Body of pancreas (tissue), 4 donors: ENCODE measurements around the gene PTOV1. TPM values are rescaled to one million over a fixed set of nuclear protein-coding genes. Genes with fewer than 3 reads are reported as not detected.

Experiments
- ATAC-seq: fragments of 150-250 bp; one replicate; pipeline ENCODE4 v1.9.1; 2016
- DNase-seq, 4 donors: peaks; one replicate each; pipeline ENCODE4 v3.0.0-alpha.2; 2019
- H3K27ac ChIP-seq, 4 donors: fragments of 200-600 bp; sonication (generic); 1 replicate in 3 of 4; 2 replicates in 1 of 4; pipeline versions ENCODE4 v1.5.1 to v1.6.1; 2016 to 2019; ENCODE audit warnings: mild to moderate bottlenecking in 1 of 4, mixed read lengths in 1 of 4, moderate library complexity in 1 of 4
- H3K27me3 ChIP-seq, 2 donors: fragments of 200-600 bp; sonication (generic); one replicate each; pipeline ENCODE4 v1.6.0; 2016; ENCODE audit warnings: mild to moderate bottlenecking in 1 of 2
- H3K36me3 ChIP-seq, 2 donors: fragments of 200-600 bp; sonication (generic); replicated peaks in 1 of 2; 2 replicates each; pipeline ENCODE4 v1.5.1; 2016; ENCODE audit warnings: low read depth in 2 of 2; ENCODE audit not compliant: insufficient read depth in 1 of 2
- H3K4me1 ChIP-seq: fragments of 200-600 bp; sonication (generic); one replicate; pipeline ENCODE4 v1.6.0; 2016
- H3K4me3 ChIP-seq, 2 donors: fragments of 200-600 bp; sonication (generic); 1 replicate in 1 of 2; 2 replicates in 1 of 2; pipeline ENCODE4 v1.5.1; 2016 to 2019
- H3K9me3 ChIP-seq, 3 donors: fragments of 200-600 bp; sonication (generic); 1 replicate in 2 of 3; 2 replicates in 1 of 3; pipeline ENCODE4 v1.5.1; 2016
- POLR2A ChIP-seq, 3 donors: fragments of 450-650 bp; IDR thresholded peaks; one replicate each; pipeline ENCODE4 v1.6.1; 2016; ENCODE audit warnings: antibody characterized with exemption in 3 of 3, mild to moderate bottlenecking in 2 of 3
- WGBS, 2 donors: methylation state at CpG; one replicate each; pipeline ENCODE4 v1.1.5; 2017; 5-methylcytosine and 5-hydroxymethylcytosine counted together
- intact Hi-C: fragments of 100-400 bp; cut with DNase I; formaldehyde crosslinking; loops from one replicate; pipeline ENCODE4 v1.15.1; 2023
- microRNA-seq, 2 donors: library from miRNA; unstranded; fragments of <30 nt; microRNA quantifications; one replicate each; pipeline ENCODE4, GENCODE V29; 2016; ENCODE audit warnings: borderline number of aligned reads in 2 of 2, borderline replicate concordance in 2 of 2
- small RNA-seq: library from RNA; depleted of rRNA; stranded (forward); fragments of <200 nt; gene quantifications from one replicate; pipeline ENCODE3, GENCODE V24; 2016
- total RNA-seq, 2 donors: library from RNA; depleted of rRNA; stranded (reverse); fragments of >200 nt; gene quantifications; one replicate each; pipeline ENCODE4 v1.1.0, GENCODE V29; 2016
- TF ChIP-seq, protein P1 (sequence below), 7 experiments: fragments of 450-650 bp in 4 of 7; fragments of 200-600 bp in 3 of 7; sonication (generic) in 3 of 7; IDR thresholded peaks; one replicate each; pipeline ENCODE4 v1.5.1; 2016 to 2019; ENCODE audit warnings: antibody characterized with exemption in 7 of 7

Gene PTOV1
- total RNA-seq, 2 donors from 2014 or later, result 69.0 to 70.2 TPM

DNA sequence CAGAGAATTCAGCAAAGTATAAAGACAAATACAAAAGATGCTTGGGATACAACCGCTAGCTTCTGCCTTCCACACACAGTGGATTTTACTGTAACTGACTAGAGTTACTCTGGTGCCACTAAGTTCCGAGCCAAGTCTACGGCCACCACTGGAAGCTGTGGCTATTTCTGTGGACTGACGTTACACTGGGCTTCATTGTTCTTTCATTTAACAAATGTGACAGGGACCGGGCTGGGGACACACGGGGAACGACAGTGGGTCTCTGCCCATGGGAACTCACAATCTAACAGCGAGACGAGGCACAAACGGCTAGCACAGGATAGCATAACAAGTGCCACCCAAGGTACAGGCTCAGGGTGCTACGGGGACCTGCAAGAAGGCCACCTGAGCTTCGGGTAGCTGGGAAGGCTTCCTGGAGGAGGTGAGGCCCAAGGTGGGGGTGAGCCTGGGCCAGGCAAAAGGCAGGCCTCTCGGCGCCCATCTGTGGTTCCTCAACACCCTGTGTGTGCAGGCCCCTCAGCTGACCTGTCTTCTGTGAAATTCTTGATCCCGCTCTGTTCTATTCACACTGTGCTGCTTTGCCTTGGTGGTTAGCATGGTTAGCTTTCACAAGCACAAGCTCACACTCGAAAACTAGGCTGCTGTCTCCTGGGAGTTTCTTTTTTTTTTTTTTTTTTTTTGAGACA lies 56.1 kb downstream of the PTOV1 start:
- Histone ChIP-seq H3K9me3 (no peaks in the 10 kb centered on the region), H3K4me1 (no peaks in the 10 kb centered on the region), H3K36me3 (peaks cover 0 to 6% of the 10 kb centered on the region in 2 donors), H3K27me3 (no peaks in the 10 kb centered on the region), H3K27ac (no peak overlapping the region), H3K4me3 (no peak overlapping the region)
- ATAC-seq (no peak), DNase-seq (no peak)
- WGBS, 2 donors, result 88 to 90% methylated on average over 15 to 16 of the region's 16 CpGs
- intact Hi-C loops, result no loop called here
- TF ChIP-seq, protein P1, sequence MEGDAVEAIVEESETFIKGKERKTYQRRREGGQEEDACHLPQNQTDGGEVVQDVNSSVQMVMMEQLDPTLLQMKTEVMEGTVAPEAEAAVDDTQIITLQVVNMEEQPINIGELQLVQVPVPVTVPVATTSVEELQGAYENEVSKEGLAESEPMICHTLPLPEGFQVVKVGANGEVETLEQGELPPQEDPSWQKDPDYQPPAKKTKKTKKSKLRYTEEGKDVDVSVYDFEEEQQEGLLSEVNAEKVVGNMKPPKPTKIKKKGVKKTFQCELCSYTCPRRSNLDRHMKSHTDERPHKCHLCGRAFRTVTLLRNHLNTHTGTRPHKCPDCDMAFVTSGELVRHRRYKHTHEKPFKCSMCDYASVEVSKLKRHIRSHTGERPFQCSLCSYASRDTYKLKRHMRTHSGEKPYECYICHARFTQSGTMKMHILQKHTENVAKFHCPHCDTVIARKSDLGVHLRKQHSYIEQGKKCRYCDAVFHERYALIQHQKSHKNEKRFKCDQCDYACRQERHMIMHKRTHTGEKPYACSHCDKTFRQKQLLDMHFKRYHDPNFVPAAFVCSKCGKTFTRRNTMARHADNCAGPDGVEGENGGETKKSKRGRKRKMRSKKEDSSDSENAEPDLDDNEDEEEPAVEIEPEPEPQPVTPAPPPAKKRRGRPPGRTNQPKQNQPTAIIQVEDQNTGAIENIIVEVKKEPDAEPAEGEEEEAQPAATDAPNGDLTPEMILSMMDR (IDR thresholded peaks at IDR 0.05), result no peak
- TF ChIP-seq POLR2A (IDR thresholded peaks at IDR 0.05), result no peak

GRCh38 chr19:49907745-49908446 lies 56.9 kb downstream of the PTOV1 start:
- H3K27ac ChIP-seq, result no peak overlapping the region
- H3K9me3 ChIP-seq, result no peaks in the 10 kb centered on the region
- no peaks in the 10 kb centered on the region for H3K27me3 ChIP-seq
- no peaks in the 10 kb centered on the region for H3K4me1 ChIP-seq
- ATAC-seq (no peak), DNase-seq (no peak)
- WGBS, 2 donors, result 93% methylated on average over 8 to 23 of the region's 23 CpGs
- H3K4me3 ChIP-seq, result no peak overlapping the region
- peaks cover 0 to 6% of the 10 kb centered on the region in 2 donors for H3K36me3 ChIP-seq
- no peak for TF ChIP-seq POLR2A (IDR thresholded peaks at IDR 0.05)
- TF ChIP-seq, protein P1 (IDR thresholded peaks at IDR 0.05), result no peak
- intact Hi-C loops, result no loop called here

- H3K36me3 ChIP-seq, result peaks cover 0 to 6% of the 10 kb centered on the region in 2 donors
- no peaks in the 10 kb centered on the region for H3K27me3 ChIP-seq
- no peak overlapping the region for H3K4me3 ChIP-seq
- intact Hi-C loops, result no loop called here
- no peak overlapping the region for H3K27ac ChIP-seq
- no peaks in the 10 kb centered on the region for H3K9me3 ChIP-seq
- DNase-seq, result no peak
- H3K4me1 ChIP-seq, result no peaks in the 10 kb centered on the region
- TF ChIP-seq, protein P1 (IDR thresholded peaks at IDR 0.05), result no peak
- no peak for TF ChIP-seq POLR2A (IDR thresholded peaks at IDR 0.05)
- no peak for ATAC-seq
- WGBS, 2 donors, result 94 to 95% methylated on average over 27 to 37 of the region's 37 CpGs
Measured at GRCh38 chr19:49908480-49909420, 57.8 kb downstream of the PTOV1 start.

DNA sequence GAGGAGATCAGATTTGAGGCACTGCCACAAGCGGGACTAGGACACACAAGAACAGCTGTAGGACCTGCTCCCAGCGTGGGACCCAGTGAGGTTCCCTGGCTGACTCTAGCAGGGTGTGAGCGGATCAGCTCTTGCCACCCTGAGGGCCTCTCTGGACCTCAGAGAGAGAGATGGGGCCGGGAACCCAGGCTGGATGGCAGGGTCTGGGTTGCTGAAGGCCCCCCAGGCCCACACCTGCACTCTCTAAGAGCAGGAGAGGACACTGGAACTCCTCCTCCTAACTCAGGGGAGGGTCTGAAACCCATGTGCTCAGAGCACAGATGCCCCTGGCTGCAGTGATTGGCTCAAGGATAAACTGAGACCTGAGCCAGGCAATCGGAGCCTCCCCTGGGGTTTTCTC lies 59.2 kb downstream of the PTOV1 start:
- no peak for DNase-seq
- Histone ChIP-seq H3K4me3 (no peak overlapping the region), H3K36me3 (peaks cover 0 to 6% of the 10 kb centered on the region in 2 donors), H3K27me3 (no peaks in the 10 kb centered on the region), H3K27ac (no peak overlapping the region), H3K9me3 (no peaks in the 10 kb centered on the region), H3K4me1 (no peaks in the 10 kb centered on the region)
- TF ChIP-seq, protein P1 (IDR thresholded peaks at IDR 0.05), result no peak
- no peak for TF ChIP-seq POLR2A (IDR thresholded peaks at IDR 0.05)
- intact Hi-C loops, result no loop called here
- no peak for ATAC-seq
- 83% methylated on average over 5 of the region's 5 CpGs; no CpG with 5 or more reads in 1 of the 2 donors for WGBS, 2 donors

Small RNAs within 50 kb of the gene (microRNA-seq; reads per million reads assigned to microRNA genes)
- 1.8 to 2.8 reads per million in 2 donors for gene MIR4749
- 0.47 to 0.90 reads per million in 2 donors for gene MIR4750
- gene MIR6800, result 0 reads per million in 2 donors

Small RNAs within 50 kb of the gene (small RNA-seq; reads per million reads assigned to genes)
- gene MIR4749, result not detected

Other genes with a start within 250 kb of the PTOV1 start
- 10 to 100 TPM; 10.9 to 17.9 TPM for gene RRAS, start 211.0 kb upstream of the PTOV1 start, total RNA-seq
- gene SCAF1, start 208.9 kb upstream of the PTOV1 start, total RNA-seq, result 10 to 100 TPM; 16.1 to 36.6 TPM
- gene IRF3, start 185.3 kb upstream of the PTOV1 start, total RNA-seq, result 100 to 1,000 TPM in 1 of 2 donors, 10 to 100 TPM in 1; 46.7 to 134 TPM
- 1 to 10 TPM; 3.6 to 5.6 TPM for gene BCL2L12, start 185.2 kb upstream of the PTOV1 start, total RNA-seq
- gene PRMT1, start 173.9 kb upstream of the PTOV1 start, total RNA-seq, result 10 to 100 TPM; 45.4 to 71.2 TPM
- 1 to 10 TPM in 1 of 2 donors, not detected in 1; 1.6 TPM for gene ADM5, start 161.6 kb upstream of the PTOV1 start, total RNA-seq
- 1 to 10 TPM in 1 of 2 donors, under 1 TPM in 1; 0.66 to 3.4 TPM for gene CPT1C, start 160.0 kb upstream of the PTOV1 start, total RNA-seq
- under 1 TPM in 1 of 2 donors, not detected in 1; 0.52 TPM for gene TSKS, start 87.9 kb upstream of the PTOV1 start, total RNA-seq
- 10 to 100 TPM; 43.5 to 45.9 TPM for gene AP2A1, start 84.2 kb upstream of the PTOV1 start, total RNA-seq
- gene FUZ, start 37.9 kb upstream of the PTOV1 start, total RNA-seq, result 10 to 100 TPM in 1 of 2 donors, 1 to 10 TPM in 1; 8.9 to 24.1 TPM
- 10 to 100 TPM; 15.8 to 16.9 TPM for gene MED25, start 32.9 kb upstream of the PTOV1 start, total RNA-seq
- gene PNKP, start 16.4 kb downstream of the PTOV1 start, total RNA-seq, result 100 to 1,000 TPM in 1 of 2 donors, 10 to 100 TPM in 1; 59.7 to 122 TPM
- 10 to 100 TPM in 1 of 2 donors, 1 to 10 TPM in 1; 7.5 to 20.1 TPM for gene AKT1S1, start 26.2 kb downstream of the PTOV1 start, total RNA-seq
- 10 to 100 TPM; 25.9 to 37.6 TPM for gene TBC1D17, start 26.5 kb downstream of the PTOV1 start, total RNA-seq
- gene IL4I1, start 45.7 kb downstream of the PTOV1 start, total RNA-seq, result under 1 TPM in 1 of 2 donors, not detected in 1; 0.52 TPM
- gene ATF5, start 78.0 kb downstream of the PTOV1 start, total RNA-seq, result 10 to 100 TPM in 1 of 2 donors, 1 to 10 TPM in 1; 4.7 to 12.2 TPM
- 10 to 100 TPM; 17.9 to 21.8 TPM for gene NUP62, start 78.3 kb downstream of the PTOV1 start, total RNA-seq
- gene SIGLEC11, start 110.0 kb downstream of the PTOV1 start, total RNA-seq, result 10 to 100 TPM in 1 of 2 donors, 1 to 10 TPM in 1; 1.3 to 12.5 TPM
- 10 to 100 TPM; 32.7 to 33.3 TPM for gene VRK3, start 174.2 kb downstream of the PTOV1 start, total RNA-seq
- 1 to 10 TPM; 4.9 to 5.4 TPM for gene ZNF473, start 174.8 kb downstream of the PTOV1 start, total RNA-seq